Stimulated activated CD4-positive, alpha-beta T cell treated with anti-CD3 and anti-CD28 coated beads, Interleukin-2, amount 100 ng/mL, for 24 hours (primary cell): ENCODE measurements around the gene RPN2.

Experiments
- DNase-seq, 2 donors: peaks; one replicate each; pipeline ENCODE4 v3.0.0-alpha.2; 2020

RPN2 gene

DNA sequence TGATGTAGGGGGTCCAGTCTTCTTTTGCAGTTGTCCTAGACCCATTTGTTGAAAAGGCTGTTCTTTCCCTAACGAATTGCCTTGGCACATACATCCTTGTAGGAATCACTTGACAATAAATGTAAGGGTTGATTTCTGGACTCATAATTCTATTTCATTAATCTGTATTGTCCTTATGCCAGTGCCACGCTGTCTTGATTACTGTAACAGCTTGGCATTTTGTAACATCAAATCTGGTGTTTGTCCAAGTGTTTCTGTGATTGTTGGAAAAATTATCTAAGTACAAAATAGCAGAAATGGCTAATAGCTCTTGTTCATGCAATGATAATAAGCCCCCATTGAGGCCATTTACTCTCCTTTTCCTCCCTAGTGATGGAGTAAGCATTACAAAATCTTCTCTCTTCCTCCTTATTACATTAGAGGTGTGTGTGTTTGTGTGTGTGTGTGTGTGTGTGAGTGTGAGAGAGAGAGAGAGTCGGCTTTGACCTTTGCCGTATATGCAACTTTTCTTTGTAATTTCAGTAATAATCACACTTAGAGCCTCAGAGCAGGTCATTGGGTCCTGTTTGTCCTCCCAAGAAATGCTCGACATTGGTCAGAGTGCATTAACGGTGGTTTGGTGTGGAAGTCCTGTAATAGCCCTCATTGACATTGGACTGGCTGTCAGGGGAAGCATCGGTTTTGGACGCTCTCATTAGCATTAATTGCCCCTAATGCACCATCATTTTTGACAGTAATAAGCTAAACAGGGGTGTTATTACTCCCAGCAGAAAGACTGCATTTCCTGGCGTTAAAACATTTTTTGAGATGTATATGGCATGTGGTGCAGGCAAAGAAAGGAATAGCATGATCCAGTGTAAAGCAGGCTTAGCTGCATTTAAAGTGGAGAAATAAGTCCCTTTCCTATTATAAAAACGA, 40.9 kb downstream of the RPN2 start:
- no peak for DNase-seq

DNA sequence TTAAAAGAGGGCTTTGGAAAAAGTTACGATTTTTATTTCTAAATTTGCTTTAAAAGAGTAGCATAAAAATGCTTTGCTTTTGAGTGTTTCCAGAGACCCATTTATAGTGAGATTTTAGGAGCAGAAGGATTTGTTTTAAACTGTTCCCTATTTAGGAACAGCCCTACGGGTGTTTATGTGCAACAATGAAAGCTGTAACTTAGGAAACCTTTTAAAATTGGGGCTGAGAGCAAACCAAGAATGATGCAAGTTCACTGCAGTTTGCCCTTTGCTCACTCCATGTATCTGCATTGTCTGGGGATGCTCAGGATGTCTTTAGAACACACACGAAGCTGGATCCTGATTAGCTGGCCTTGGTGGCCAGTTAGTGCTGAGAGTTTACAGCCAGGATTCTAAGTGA, 41.6 kb downstream of the RPN2 start:
- DNase-seq: no peak

DNA sequence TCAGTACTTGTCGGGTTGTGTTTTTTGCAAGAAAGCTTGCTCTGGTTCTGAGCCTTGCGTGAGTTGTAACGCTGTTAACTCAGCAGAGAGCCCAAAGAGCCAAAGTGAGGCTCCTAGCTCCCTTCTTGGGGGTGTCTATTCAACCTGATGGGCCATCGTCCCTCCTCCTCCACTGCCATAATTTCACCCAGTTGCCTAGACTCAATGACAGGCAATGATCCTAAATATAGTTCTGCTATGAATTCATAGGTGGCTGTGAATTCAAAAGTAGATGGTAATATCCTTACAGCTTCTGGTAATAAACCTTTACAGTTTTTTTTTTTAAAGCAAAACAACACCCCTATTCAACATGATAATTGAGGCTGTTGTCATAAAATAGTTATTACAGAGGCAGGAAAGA, 43.0 kb downstream of the RPN2 start:
- no peak for DNase-seq

DNA sequence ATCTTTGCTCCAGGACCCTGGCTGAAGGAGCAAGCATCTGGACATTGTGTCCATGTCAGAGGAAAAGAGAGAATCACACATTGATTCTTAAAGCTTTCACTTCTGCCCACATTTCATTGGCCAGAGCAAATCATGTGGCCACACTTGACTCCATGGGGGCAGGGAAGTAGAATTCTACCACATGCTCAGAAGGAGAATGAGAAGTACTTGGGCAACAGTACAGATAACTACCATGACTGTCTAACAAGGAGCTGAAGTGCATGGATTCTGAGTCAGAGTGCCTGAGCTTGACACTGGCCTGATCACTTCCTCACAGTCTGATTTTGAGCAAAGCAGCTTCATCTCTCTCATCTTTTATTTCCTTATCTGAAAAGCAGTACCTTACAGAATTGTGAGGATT, 43.9 kb downstream of the RPN2 start:
- no peak for DNase-seq

DNA sequence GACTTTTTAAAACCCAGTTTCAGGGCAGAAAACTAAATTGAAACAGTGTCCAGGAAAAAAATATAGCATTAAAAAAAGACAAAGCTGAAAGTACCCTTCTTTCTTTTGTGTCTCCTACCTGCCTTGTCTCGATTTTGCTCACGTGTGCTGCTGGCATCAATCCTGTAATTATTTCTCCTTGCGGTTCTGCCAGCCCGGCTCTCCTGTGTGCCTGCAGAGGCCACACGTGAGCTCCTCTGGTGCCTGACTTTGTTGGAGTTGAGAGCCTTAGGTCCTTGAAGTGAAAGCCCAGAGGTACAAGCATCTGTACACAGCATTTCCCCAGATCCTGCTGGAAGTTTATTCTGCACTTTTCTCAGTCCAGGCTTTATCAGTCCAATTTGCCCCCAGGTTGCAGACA, 46.0 kb downstream of the RPN2 start:
- no peak for DNase-seq

DNA sequence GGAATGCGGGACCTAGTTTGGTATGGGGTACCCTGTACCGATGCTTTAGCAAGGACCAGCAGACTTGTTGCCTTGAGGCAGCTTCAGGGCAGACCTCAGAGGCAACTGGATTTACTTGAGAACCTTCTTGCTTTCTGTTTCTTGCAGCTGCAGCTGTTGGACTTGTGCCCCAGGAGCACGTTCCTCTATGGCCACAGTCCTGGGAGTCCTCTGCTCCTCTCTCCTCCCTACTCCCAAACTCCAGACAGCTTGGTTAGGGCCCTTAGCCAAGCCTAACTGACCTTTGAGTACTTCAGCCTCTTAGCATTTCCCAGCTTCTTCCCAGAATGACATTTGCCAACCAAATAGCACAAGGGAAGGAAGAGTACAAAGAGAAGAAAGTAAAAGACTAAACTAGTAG, 47.8 kb downstream of the RPN2 start:
- no peak for DNase-seq

DNA sequence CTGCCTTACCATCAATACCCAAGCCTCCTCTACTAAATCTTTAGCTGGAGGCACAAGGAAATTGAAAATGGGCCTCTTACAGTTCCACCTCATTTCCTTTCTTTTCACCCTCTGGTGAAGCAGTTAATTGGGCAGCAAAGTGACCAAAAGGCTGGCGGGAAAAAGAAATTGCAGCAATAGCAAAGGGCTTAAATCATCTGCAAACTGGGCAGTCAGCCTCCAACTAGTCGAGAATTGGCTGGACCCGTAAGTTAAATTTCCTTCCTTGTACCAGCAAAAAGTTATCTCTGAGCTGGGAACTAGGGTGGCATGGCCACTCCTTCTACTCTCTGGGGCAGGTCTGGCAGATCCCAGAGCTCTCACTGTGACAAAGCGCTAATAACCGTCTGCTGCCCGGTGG, 49.0 kb downstream of the RPN2 start:
- no peak for DNase-seq

DNA sequence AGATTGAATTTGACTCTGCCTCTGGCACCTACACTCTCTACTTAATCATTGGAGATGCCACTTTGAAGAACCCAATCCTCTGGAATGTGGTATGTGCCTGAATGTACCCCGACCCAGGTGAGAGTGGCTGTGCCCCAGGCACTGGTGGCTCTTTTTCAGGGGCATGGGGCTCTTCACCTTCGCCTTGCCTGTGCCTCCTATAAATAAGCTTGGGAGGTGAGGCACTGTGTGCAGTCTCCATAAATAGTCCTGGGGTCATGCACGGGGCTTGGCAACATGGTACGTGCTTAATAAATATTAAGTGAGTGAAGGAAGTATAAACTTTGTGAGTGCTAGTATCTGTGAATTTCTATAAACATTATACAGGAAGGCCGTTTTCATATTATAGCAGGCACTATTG, 49.5 kb downstream of the RPN2 start:
- DNase-seq: no peak

DNA sequence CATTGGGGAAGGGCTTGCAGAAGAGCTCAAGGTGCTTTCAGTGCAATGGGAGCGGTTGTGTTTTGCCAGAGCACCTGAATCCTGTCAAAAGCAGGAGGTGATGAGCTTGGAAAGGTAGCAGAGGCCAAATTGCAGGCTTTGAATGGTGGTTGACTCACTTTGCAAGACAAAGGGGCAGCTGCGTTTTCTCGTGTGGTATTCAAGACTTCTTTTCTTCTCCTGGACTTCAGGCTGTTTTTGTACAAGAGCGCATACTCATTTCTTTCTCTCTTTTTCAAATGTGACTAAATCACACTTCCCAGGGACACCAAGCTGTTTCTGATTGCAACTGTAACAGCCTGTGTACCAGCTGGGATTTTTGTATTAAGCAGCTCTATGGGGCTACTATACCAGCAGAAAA, 50.2 kb downstream of the RPN2 start:
- DNase-seq: no peak

DNA sequence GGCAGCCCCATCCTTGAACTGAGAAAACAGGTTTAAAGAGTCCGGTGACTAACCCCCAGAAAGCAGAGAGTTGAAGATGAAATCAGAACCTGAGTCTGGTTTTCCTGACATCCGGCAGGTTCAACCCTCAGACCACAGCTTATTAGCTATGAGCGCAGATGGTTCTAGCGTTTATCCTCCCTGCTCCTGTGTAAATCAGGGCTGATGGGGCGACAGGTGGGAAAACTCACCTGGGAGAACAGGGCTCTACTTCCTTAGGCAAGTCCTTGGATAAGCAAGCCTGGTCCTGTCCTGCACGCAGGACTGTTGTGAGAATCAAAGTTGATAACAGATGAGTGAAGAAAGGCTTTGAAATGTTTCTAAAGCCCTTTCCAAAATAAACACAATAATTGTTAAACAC, 51.1 kb downstream of the RPN2 start:
- DNase-seq: no peak

DNA sequence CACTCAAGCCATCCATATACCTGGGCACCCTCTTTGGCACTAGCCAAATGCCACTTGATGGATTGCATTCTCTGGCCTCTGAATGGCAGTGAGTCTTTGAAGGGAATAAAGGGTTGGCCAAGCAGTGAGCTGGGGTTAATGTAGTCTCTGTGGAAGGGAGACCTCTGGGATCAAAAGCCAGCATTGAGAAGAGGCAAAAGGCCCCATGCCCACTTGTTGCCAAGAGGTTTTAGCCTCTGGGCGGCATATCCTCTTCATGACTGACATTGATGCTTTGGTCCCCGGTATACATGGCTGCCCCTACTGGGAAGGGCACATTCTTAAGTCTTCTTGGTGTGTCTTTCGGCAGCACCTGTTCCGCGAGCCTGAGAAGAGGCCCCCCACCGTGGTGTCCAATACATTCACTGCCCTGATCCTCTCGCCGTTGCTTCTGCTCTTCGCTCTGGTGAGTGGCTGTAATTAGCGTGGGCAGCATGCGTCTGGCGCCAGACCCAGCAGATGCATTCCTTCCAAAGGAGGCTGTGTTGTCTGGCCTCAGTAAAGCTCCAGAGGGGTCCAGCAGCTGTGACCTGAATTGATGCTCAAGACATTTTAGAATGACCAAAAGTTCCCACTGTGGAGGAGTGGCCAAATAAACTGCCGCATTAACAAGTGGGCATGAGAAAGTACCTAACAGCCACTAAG, 53.0 kb downstream of the RPN2 start:
- DNase-seq: no peak

DNA sequence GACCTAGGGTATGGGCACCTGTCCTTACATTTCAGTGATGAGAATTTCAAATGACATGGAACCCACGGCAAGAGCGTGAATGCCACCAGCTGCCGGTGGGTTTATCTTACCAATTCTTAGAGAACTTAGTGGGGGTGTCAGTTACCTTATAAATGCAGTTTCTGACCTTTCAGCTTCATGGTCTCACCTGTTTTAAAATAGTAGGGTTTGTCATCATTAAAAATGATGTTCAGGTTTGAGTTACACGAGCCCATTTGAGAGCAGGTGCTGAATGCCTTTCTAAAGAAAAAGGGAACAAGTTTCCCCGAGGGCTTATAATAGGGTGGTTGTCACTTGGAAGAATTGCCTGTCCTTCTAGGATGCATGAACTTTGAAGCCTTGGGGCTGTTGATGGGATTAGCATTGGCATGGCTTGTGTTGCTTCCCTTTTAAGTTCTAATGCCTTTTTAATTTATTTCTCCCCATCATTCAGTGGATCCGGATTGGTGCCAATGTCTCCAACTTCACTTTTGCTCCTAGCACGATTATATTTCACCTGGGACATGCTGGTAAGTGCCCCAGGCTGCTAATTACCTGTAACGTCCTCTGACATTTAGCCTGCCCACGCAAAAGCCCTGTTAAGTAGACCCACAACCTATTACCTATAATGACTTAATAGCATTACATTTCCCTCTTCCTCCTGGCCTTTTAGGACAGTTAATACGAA, 54.6 kb downstream of the RPN2 start:
- no peak for DNase-seq

DNA sequence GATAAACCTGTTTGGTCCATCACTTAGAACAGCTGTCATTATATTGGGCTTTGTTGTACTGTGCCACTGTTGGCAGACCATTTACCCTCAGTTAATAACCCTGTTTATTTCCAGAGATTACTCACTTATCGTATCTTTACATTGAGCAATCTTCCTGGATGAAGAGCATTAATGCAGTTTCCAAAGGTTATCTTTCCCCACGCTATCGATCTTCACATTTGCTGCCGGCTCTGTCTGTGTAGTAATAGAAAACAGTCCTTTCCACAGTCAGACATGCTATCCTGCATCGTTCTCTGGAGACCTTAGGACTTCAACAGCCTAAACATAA, 55.1 kb downstream of the RPN2 start:
- DNase-seq: no peak

DNA sequence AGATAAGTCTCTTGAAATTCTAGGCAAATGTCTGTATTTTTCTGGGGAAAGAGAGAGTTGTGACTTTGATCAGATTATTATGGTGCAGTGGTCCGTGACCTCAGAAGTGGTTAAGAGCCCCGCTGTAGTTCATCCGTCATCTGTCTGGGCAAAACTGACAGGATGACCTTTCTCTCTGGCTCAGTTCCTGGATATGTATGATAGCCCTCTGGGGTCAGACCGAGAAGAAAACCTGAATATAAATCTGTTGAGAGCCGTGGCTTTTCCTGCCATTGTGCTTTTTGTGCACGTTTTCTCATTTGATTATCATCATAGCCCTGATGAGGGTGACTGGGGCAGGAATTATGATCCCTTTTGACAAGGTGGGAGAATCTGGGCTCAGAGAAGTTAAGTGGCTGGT, 55.9 kb downstream of the RPN2 start:
- no peak for DNase-seq

DNA sequence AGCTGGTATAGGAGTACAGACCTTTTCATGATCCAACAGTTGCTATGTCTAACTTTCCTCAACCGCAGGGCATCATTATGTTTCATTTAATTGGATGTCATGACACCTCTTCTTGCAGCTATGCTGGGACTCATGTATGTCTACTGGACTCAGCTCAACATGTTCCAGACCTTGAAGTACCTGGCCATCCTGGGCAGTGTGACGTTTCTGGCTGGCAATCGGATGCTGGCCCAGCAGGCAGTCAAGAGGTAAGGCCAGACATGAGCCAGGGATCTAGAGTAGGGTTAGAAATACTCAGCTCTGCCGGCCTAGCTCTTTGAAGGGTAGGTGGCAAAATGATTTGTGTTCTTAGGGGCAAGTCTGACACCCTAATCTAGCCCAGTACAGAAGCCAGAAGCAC, 57.3 kb downstream of the RPN2 start:
- no peak for DNase-seq

DNA sequence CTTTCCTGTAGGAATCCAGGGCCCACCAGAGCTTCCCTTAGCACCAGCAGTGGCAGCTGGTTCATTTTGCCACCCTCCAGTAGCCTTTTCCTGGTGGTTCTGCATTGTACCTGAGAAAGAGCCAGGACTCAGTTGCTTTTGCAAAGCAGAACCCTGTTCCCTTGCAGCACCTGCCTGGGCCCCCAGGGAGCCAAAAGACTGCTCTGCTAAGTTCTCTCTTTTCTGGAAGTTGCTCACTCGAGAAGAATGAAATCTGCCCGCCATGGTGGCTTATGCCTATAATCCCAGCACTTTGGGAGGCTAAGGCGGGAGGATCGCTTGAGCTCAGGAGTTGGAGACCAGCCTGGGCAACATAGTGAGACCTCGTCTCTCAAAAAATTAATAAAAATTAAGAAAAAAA, 58.5 kb downstream of the RPN2 start:
- no peak for DNase-seq

DNA sequence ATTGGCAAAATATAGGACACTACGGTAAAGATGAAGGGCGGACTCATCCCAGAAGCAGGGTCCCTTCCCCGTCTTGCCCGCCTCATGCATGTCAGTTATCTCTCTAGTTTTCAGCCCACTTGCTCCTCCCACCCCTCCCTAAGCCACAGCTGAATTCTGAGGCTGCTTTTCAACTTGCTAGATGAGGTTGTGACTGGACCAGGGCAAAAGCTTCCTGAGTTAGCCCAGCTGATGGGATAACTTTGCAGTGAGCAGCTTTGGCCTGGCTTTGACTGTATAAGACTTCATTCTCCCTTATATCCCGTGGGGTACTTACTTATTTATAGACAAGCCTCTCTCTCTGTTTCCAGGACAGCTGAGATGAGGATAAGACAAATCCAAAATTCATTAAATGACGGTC, 59.3 kb downstream of the RPN2 start:
- DNase-seq: no peak

DNA sequence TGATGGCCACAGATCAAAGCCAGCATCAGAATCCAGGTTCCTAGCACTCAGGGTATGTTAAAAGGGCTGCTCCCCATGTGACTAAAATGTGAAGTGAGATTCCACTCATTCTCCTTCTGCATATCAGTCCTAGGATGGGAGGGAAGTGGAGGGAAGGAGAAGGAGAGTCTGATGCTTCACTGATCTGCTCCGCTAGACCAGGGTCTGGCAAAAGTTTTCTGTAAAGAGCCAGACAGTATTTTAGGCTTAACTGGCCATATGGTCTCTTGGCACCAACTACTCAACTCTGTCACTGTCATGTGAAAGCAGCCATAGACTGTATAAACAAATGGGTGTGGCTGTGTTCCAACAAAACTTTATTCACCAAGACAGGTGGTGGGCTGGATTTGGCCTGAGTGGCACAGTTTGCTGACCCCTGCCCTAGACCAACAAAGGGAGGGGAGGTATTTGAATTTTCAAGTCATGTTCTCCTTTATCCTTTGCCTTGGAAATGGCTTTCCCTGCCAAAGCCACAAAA, 59.9 kb downstream of the RPN2 start:
- DNase-seq: no peak

DNA sequence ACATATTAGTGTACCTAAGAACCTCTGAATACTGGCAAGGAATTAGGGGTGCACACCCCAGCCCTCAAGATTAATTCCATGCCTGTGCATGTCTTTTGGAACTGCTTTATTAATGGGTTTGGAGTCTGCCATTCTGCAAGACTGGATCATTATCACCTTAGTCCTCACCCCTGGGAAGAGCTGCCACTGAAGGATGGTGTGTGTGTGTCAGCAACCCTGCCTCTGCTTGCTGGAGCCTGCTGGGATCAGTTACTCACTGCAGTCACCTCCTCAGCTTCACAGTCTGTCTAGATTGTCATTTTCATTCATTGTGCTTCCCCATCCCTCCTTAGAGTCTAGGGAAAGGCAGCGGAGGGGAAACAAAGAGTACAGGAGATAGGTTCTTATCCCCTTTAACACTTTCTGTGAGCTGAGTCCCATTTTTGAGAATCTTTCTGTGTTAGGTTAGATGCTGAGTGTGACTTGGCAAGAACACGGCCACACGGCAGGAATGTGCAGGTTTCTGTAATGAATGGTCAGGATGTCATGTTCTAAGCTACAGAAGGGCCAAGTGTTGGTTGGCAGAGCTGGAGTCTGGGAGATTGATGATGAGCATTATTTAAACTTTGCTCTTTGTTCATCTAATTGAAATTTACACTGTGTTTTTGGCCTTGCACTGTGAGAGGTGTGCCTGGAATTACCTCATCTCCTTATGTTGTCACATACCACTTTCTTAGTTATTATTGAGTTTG, 61.4 kb downstream of the RPN2 start:
- no peak for DNase-seq

DNA sequence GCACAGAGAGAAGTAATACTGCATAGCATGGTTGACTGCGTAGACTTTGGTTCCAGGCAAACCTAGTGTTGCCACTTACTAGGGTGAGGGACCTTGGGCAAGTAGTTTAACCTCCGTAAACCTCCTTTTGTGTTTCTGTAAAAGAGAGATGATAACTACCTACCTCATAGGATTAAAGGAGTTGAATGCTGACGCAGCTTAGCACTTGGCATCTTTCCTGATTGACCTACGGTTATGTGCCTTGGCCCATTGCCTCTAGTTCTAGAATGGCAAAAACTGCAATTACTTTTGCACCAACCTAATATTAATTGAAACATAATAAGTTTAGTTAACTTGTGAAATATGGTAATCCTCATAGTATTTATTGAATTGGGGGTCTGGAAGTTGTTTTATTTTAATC, 63.4 kb downstream of the RPN2 start:
- DNase-seq: no peak

DNA sequence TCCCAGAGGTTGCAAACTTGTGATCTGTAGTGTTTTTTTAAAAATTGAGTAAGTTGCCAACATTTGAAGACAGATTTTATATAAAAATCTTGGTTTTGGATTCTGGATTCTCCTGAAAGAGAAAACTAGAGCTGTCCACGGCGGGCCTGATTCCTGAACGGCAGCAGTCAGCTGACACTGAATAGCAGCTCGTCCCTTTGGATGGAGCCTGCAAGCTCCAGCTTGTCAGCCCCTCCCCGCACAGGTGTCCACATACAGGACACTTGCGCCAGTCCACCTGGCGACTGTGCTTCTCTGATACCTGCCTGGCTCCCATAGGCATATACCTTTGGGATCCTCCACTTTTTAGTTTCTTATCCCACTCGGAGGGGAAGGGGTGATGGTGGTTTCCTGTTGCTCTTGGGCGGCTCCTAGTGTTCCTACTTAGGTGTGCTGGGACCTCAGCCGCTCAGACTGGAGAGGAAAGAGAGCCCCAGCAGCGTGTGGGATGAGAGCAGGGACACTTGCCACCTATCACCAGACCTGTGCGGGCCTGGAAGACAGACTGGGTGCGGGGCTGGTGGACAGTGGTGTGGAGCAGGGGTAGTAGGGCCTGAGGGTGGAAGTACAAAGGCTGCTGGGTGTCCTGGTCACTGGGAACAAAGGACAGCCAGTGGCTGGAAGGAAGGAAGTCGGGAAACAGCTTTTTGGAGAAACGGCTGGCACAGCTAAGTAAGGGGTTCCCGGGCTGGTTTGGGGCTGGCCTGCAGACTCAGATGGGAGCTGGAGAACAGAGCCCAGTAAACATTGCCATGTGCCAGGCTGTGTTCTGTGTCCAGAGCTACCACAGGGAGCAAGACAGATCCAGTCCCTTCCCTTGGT, 64.2 kb downstream of the RPN2 start:
- DNase-seq: no peak

DNA sequence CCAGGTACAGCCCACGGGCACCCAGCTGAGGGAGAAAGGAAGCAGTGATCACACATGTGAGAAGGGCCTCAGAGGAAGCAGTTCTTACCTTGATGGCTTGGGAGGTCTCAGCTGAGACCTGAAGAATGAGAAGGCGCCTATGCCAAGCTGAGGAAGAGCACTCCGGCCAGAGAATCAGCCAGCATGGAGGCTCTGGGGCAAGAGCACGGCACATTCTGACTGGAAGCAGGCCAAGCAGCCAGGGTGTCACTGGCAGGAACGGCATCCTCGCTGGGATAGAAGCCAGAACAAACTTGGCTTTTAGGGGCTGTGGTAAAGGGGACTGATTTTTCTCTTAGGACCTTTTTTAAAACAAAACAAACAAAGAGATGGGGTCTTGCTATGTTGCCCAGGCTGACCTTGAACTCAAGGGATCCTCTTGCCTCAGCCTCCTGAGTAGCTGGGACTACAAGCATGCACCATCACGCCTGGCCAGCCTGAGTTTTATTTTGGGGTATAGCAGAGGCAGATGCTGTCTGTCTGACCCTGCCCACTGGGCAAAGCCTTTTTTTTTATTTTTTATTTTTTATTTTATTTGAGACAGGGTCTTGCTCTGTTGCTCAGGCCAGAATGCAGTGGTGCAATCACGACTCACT, 64.9 kb downstream of the RPN2 start:
- DNase-seq: no peak
